HG03575 (cell line): Measurements from ENCODE around the gene ASCL1.

Experiments used
- ATAC-seq: cut with Tn5 transposase; IDR thresholded peaks from one replicate; pipeline ENCODE4 v1.9.1; 2021; ENCODE audit not compliant: unreplicated experiment, insufficient number of reproducible peaks, low FRiP score; ENCODE audit errors: extremely low read depth

ASCL1 gene

GRCh38 chr12:102950107-102950949 lies 7.1 kb upstream of the ASCL1 start:
- no peak for ATAC-seq

- no peak for ATAC-seq
Observed at GRCh38 chr12:102950950-102951619, 6.4 kb upstream of the ASCL1 start.

- ATAC-seq, result no peak
Observed at GRCh38 chr12:102951841-102952240, 5.6 kb upstream of the ASCL1 start.

GRCh38 chr12:102953221-102953620 lies 4.3 kb upstream of the ASCL1 start:
- no peak for ATAC-seq

GRCh38 chr12:102954134-102954533 lies 3.3 kb upstream of the ASCL1 start:
- ATAC-seq, result no peak

GRCh38 chr12:102955926-102956737 lies 1.3 kb upstream of the ASCL1 start:
- ATAC-seq, result no peak

- no peak for ATAC-seq
Observed at GRCh38 chr12:102956738-102957327, 641 bp upstream of the ASCL1 start.

- no peak for ATAC-seq
Observed at GRCh38 chr12:102958073-102958829, 777 bp downstream of the ASCL1 start.

- ATAC-seq, result no peak
Observed at GRCh38 chr12:102958830-102959176, 1.3 kb downstream of the ASCL1 start.

GRCh38 chr12:102959391-102959790 lies 1.9 kb downstream of the ASCL1 start:
- no peak for ATAC-seq

GRCh38 chr12:102960766-102961465 lies 3.4 kb downstream of the ASCL1 start:
- ATAC-seq, result no peak

GRCh38 chr12:102961466-102961855 lies 4.0 kb downstream of the ASCL1 start:
- ATAC-seq, result no peak

- ATAC-seq, result no peak
Observed at GRCh38 chr12:102962532-102962931, 5.1 kb downstream of the ASCL1 start.

GRCh38 chr12:102962986-102963385 lies 5.5 kb downstream of the ASCL1 start:
- ATAC-seq, result no peak

GRCh38 chr12:102963796-102964195 lies 6.3 kb downstream of the ASCL1 start:
- ATAC-seq, result no peak

- ATAC-seq, result no peak
Observed at GRCh38 chr12:102964872-102965271, 7.4 kb downstream of the ASCL1 start.

GRCh38 chr12:102965281-102966155 lies 8.0 kb downstream of the ASCL1 start:
- ATAC-seq, result no peak
